ENCODE results near the gene NEUROG1. TPM values are rescaled to one million over a fixed set of nuclear protein-coding genes. Genes with fewer than 3 reads are reported as not detected.
A peak's percentile ranks its signal among the peaks of the same experiment; 100 is the strongest.

Gene NEUROG1
- total RNA-seq, 2 experiments from 2014 or later = not detected

GRCh38 chr5:135561266-135561665 is 25.5 kb upstream of the NEUROG1 start:
- ATAC-seq (no peak), DNase-seq (no peak)
- intact Hi-C loops (cut with DNase I, micrococcal nuclease) = loop anchor here in 1 of 2 experiments (1.0 kb wide), 1 partner anchor 269 kb away; no protein-coding TSS in a partner anchor
- Mint-ChIP-seq H3K4me3 (no peak overlapping the region), H3K36me3 (ENCODE audit: low read depth) (no peaks in the 10 kb centered on the region), H3K4me1 (peaks cover 8% of the 10 kb centered on the region), H3K27ac (no peak overlapping the region), H3K27me3 (peaks cover 29% of the 10 kb centered on the region), H3K9me3 (ENCODE audit: low read depth) (no peaks in the 10 kb centered on the region)
- ChIA-PET POLR2A (no interaction called here), CTCF (interaction anchor here (0.6 to 11.6 kb wide), 14 partner anchors 10 to 549 kb away, joined by 3 to 282 read pairs (median 3); no protein-coding TSS in a partner anchor)

GRCh38 chr5:135560858-135561257 is 25.1 kb upstream of the NEUROG1 start:
- ChIA-PET POLR2A (no interaction called here), CTCF (interaction anchor here (0.6 to 11.6 kb wide), 14 partner anchors 10 to 550 kb away, joined by 3 to 282 read pairs (median 3); no protein-coding TSS in a partner anchor)
- Mint-ChIP-seq H3K36me3 (ENCODE audit: low read depth) (no peaks in the 10 kb centered on the region), H3K9me3 (ENCODE audit: low read depth) (no peaks in the 10 kb centered on the region), H3K4me3 (no peak overlapping the region), H3K4me1 (peaks cover 8% of the 10 kb centered on the region), H3K27ac (no peak overlapping the region), H3K27me3 (peaks cover 32% of the 10 kb centered on the region)
- ATAC-seq (peak; percentile 96), DNase-seq (peak; percentile 90)
- intact Hi-C loops (cut with DNase I, micrococcal nuclease) = loop anchor here (1.0 kb wide), 1 partner anchor 269 kb away; no protein-coding TSS in a partner anchor

DNA sequence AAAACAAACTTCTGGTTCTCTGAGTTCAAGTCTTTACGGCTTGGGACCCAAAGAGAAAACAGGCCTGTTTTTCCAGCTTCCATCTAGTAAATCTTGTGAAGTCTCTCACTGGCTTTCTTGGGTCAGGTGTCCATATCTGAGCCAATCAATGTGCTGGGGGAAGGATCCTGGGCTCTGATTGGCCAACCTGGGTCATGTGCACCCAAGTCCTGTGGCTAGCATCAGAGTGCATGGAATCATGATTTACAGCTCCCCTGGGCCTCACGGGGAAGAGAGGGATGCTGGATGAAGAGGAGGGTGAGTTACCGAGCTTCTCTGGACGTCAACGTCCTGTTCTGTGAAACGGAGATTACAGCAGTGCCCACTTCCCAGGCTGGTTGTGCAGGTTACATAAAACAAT is 23.6 kb upstream of the NEUROG1 start:
- DNase-seq (no peak), ATAC-seq (no peak)
- peaks cover 33% of the 10 kb centered on the region for H3K27me3 Mint-ChIP-seq
- ChIA-PET POLR2A (no interaction called here), CTCF (interaction anchor here (0.6 to 11.6 kb wide), 6 partner anchors 8 to 170 kb away, joined by 3 to 282 read pairs (median 4); no protein-coding TSS in a partner anchor)
- no peak overlapping the region for H3K27ac Mint-ChIP-seq
- H3K36me3 Mint-ChIP-seq (ENCODE audit: low read depth) = no peaks in the 10 kb centered on the region
- intact Hi-C loops (cut with DNase I, micrococcal nuclease) = no loop called here
- H3K9me3 Mint-ChIP-seq (ENCODE audit: low read depth) = no peaks in the 10 kb centered on the region
- peaks cover 8% of the 10 kb centered on the region for H3K4me1 Mint-ChIP-seq
- H3K4me3 Mint-ChIP-seq = no peak overlapping the region

DNA sequence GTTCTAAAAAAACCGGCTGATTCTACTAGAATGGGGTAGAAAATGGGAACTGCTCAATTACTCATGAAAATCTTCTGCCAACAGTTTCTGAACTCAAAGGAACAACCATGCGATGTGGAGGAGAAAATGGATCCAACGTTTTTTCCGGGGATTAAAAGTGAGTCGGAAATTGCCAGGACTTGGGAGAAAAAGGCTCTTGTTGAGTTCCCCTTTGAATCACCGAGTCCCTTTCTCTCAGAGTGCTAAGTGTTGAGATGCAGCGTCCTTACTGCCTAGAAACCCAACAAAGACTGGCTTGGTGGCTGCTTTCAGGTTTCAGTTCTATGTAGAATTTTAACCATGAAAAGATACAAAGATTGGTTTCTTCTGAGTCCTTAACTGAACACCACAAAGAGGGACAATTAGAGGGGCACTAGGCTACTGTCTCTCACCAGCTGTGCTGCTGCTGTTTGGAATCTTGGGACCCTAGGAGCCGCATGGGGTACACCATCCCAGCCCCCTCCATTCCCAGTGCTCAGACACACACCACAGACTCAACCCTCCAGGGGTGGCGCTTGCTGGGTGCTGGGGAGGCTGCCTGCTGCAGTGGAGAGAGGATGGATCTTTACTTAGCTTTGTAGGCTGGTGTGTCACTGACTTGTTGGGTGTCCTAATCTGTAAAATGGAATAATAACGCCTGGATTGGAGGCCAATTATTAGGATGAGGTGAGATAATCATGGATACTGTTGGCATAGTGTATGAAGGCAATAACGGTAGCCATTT is 21.5 kb upstream of the NEUROG1 start:
- ATAC-seq = no peak
- Mint-ChIP-seq H3K4me3 (no peak overlapping the region), H3K27me3 (peaks cover 33% of the 10 kb centered on the region), H3K36me3 (ENCODE audit: low read depth) (no peaks in the 10 kb centered on the region), H3K27ac (no peak overlapping the region), H3K9me3 (ENCODE audit: low read depth) (no peaks in the 10 kb centered on the region), H3K4me1 (peaks cover 8% of the 10 kb centered on the region)
- CTCF ChIA-PET = interaction anchor here (8.4 to 11.6 kb wide), 2 partner anchors 96 to 100 kb away, joined by 70 to 282 read pairs; no protein-coding TSS in a partner anchor
- intact Hi-C loops (cut with DNase I, micrococcal nuclease) = no loop called here
- no peak for DNase-seq
- POLR2A ChIA-PET = no interaction called here

DNA sequence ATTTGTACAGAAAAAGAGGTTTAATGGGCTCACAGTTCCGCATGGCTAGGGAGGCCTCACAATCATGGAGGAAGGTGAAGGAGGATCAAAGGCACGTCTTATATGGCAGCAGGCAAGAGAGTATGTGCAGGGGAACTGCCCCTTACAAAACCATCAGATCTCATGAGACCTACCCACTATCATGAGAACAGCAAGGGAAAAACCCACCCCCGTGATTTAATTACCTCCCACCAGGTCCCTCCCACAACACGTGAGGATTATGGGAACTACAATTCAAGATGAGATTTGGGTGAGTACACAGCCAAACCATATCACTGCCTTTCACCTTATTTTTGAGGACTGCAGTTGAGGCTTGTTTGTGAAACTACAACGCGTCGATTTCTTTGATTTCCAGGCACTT is 20.9 kb upstream of the NEUROG1 start:
- intact Hi-C loops (cut with DNase I, micrococcal nuclease) = no loop called here
- no peaks in the 10 kb centered on the region for H3K9me3 Mint-ChIP-seq (ENCODE audit: low read depth)
- DNase-seq (no peak), ATAC-seq (no peak)
- no peak overlapping the region for H3K27ac Mint-ChIP-seq
- peaks cover 8% of the 10 kb centered on the region for H3K4me1 Mint-ChIP-seq
- ChIA-PET CTCF (interaction anchor here (1.1 to 8.4 kb wide), 4 partner anchors 9 to 99 kb away, joined by 6 to 70 read pairs (median 20); no protein-coding TSS in a partner anchor), POLR2A (no interaction called here)
- no peak overlapping the region for H3K4me3 Mint-ChIP-seq
- no peaks in the 10 kb centered on the region for H3K36me3 Mint-ChIP-seq (ENCODE audit: low read depth)
- H3K27me3 Mint-ChIP-seq = peaks cover 38% of the 10 kb centered on the region

GRCh38 chr5:135555530-135555929 is 19.8 kb upstream of the NEUROG1 start:
- Mint-ChIP-seq H3K27me3 (peaks cover 42% of the 10 kb centered on the region), H3K4me1 (peaks cover 3% of the 10 kb centered on the region), H3K36me3 (ENCODE audit: low read depth) (no peaks in the 10 kb centered on the region), H3K9me3 (ENCODE audit: low read depth) (no peaks in the 10 kb centered on the region), H3K27ac (no peak overlapping the region), H3K4me3 (no peak overlapping the region)
- intact Hi-C loops (cut with DNase I, micrococcal nuclease) = no loop called here
- ATAC-seq (no peak), DNase-seq (no peak)
- POLR2A ChIA-PET = no interaction called here
- CTCF ChIA-PET = interaction anchor here (1.1 to 8.4 kb wide), 6 partner anchors 9 to 98 kb away, joined by 4 to 70 read pairs (median 10); no protein-coding TSS in a partner anchor

DNA sequence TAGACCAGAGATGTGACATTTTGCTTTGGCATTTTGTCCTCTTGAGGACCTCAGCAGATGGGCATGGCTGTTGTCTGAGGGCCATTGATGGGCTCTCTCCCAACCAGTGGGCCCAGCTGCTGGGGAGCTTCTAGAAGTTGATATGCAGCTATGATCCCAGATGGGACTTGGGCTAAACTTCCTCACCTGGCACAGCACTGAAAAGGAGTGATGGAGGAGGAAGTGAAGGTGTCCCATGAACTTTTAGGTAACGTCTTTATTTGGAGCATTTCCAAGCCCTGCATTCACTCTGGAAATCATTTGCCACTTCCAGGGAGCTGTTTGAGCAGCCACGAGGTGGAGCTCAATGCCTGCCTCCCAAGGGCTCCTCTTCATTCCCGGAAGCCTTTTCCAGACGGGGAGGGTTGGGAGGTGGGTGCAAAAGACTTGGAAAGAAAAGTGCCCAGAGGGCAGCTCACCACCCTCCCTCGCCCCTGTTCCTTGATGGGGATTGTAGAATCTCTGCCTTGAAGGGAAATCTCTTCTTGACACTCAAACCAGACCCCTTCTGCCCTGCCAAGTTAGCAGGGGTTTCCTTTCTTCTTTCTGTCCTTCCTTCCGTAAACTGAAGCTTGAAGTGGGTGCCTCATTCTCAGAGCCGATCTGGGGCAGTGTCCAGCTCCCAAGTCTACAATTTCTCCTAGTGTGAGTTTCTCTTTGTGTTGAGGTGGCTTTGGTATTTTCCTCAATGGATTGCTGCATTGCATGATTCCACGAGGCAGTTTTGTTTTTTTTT is 18.1 kb upstream of the NEUROG1 start:
- ChIA-PET POLR2A (no interaction called here), CTCF (interaction anchor here (0.7 to 8.4 kb wide), 9 partner anchors 12 to 678 kb away, joined by 3 to 87 read pairs (median 3); no protein-coding TSS in a partner anchor)
- DNase-seq = no peak
- intact Hi-C loops (cut with DNase I, micrococcal nuclease) = no loop called here
- H3K36me3 Mint-ChIP-seq (ENCODE audit: low read depth) = no peaks in the 10 kb centered on the region
- H3K27ac Mint-ChIP-seq = no peak overlapping the region
- no peaks in the 10 kb centered on the region for H3K4me1 Mint-ChIP-seq
- no peaks in the 10 kb centered on the region for H3K9me3 Mint-ChIP-seq (ENCODE audit: low read depth)
- peaks cover 41% of the 10 kb centered on the region for H3K27me3 Mint-ChIP-seq
- no peak for ATAC-seq
- no peak overlapping the region for H3K4me3 Mint-ChIP-seq

DNA sequence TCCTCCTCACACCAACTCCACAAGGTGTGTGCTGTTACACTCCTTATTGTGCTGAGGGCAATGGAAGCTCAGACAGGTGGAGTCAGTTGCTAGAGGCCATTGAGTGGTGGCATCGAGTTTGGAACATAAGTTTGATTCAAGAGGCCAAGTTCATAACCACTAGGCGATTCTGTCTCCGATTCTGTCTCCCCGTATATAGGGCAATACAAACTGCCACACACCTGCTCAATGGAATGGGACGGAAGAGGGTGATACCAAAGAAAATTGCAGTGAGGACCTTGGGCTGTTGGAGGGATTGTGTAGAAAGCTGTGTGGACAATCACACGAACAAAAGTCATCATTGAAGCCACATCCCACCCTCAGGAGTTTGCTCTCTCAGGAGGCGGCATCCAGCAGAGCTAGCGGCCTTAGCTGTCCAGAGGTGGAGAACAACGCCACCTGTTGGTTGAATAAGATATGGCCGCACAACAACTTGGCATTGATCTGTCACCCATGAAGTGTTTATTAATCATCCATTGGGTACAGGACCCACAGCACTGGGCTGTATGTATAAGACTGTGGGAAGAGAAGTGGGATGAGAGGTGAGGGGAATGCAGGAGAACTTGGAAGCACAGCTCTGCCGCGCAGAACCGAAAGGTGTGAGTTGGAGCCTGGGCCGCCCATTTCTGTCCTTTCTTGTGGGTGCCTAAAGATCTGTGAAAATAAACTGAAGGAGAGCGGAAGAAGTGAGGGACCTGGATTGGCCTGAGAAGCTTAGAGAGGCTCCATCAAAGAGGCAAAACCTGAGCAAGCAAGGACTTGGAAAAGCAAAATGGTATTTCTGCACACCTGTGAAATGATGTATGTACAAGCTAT is 16.1 kb upstream of the NEUROG1 start:
- Mint-ChIP-seq H3K36me3 (ENCODE audit: low read depth) (no peaks in the 10 kb centered on the region), H3K4me3 (no peak overlapping the region), H3K27me3 (peaks cover 43% of the 10 kb centered on the region), H3K9me3 (ENCODE audit: low read depth) (no peaks in the 10 kb centered on the region), H3K4me1 (no peaks in the 10 kb centered on the region), H3K27ac (no peak overlapping the region)
- ATAC-seq (peak; percentile 77), DNase-seq (peak; percentile 80)
- CTCF ChIA-PET = interaction anchor here (0.5 to 8.4 kb wide), 24 partner anchors 9 to 335 kb away, joined by 3 to 198 read pairs (median 5); no protein-coding TSS in a partner anchor
- intact Hi-C loops (cut with DNase I, micrococcal nuclease) = loop anchor here (1.0 kb wide), 2 partner anchors 86 to 90 kb away; no protein-coding TSS in a partner anchor
- POLR2A ChIA-PET = interaction anchor here (0.5 kb wide), 1 partner anchor 89 kb away, joined by 9 read pairs; no protein-coding TSS in a partner anchor

DNA sequence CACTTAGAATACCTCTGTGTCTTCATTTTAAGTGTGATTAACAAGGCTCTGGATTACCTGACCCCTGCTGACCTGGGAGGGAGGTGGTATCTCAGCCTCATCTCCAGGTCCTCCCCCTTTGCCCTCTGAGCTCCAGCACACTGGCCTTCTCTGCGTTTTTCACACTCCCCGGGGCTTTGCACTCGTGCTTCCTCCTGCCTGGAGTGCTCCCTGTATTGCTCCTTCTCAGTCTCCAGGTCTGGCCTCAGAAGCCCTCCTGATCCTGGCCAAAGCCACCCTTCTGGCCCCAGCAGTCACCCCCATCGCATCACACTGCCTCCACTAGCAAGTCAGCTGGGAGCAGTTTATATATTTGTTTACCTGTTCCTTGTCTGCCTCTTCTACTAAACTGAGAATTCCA is 13.6 kb upstream of the NEUROG1 start:
- H3K27ac Mint-ChIP-seq = no peak overlapping the region
- intact Hi-C loops (cut with DNase I, micrococcal nuclease) = no loop called here
- POLR2A ChIA-PET = no interaction called here
- H3K4me3 Mint-ChIP-seq = no peak overlapping the region
- ATAC-seq = no peak
- peaks cover under 1% of the 10 kb centered on the region for H3K4me1 Mint-ChIP-seq
- DNase-seq = no peak
- H3K36me3 Mint-ChIP-seq (ENCODE audit: low read depth) = no peaks in the 10 kb centered on the region
- CTCF ChIA-PET = interaction anchor here (0.7 to 8.4 kb wide), 9 partner anchors 10 to 429 kb away, joined by 3 to 198 read pairs (median 3); no protein-coding TSS in a partner anchor
- H3K27me3 Mint-ChIP-seq = peaks cover 52% of the 10 kb centered on the region
- no peaks in the 10 kb centered on the region for H3K9me3 Mint-ChIP-seq (ENCODE audit: low read depth)

GRCh38 chr5:135547590-135548254 is 12.0 kb upstream of the NEUROG1 start:
- ATAC-seq (no peak), DNase-seq (no peak)
- H3K36me3 Mint-ChIP-seq (ENCODE audit: low read depth) = no peaks in the 10 kb centered on the region
- POLR2A ChIA-PET = no interaction called here
- no peak overlapping the region for H3K4me3 Mint-ChIP-seq
- intact Hi-C loops (cut with DNase I, micrococcal nuclease) = loop anchor here in 1 of 2 experiments (2.0 kb wide), 1 partner anchor 59 kb away; no protein-coding TSS in a partner anchor
- CTCF ChIA-PET = interaction anchor here (0.8 to 7.9 kb wide), 2 partner anchors 8 to 83 kb away, joined by 4 to 198 read pairs; no protein-coding TSS in a partner anchor
- H3K4me1 Mint-ChIP-seq = peaks cover 9% of the 10 kb centered on the region
- H3K27ac Mint-ChIP-seq = no peak overlapping the region
- H3K27me3 Mint-ChIP-seq = peaks cover 62% of the 10 kb centered on the region
- no peaks in the 10 kb centered on the region for H3K9me3 Mint-ChIP-seq (ENCODE audit: low read depth)
